IPS DF 6.9 (cell line): ENCODE measurements around the gene SACM1L.

Experiments used
- DNase-seq: peaks from one replicate; pipeline ENCODE4 v3.0.0-alpha.2; 2013; ENCODE audit warnings: low read depth, low spot score
- H3K27ac ChIP-seq: one replicate; pipeline ENCODE4 v1.5.1; 2013; ENCODE audit warnings: low read length, control low read depth
- H3K27me3 ChIP-seq: 2 replicates; pipeline ENCODE4 v1.6.1; 2013; ENCODE audit warnings: mild to moderate bottlenecking, low read length; ENCODE audit not compliant: control insufficient read depth, insufficient read depth
- H3K36me3 ChIP-seq: 2 replicates; pipeline ENCODE4 v1.6.1; 2013; ENCODE audit warnings: low read length; ENCODE audit not compliant: control insufficient read depth, insufficient read depth
- H3K4me1 ChIP-seq: 2 replicates; pipeline ENCODE4 v1.6.1; 2013; ENCODE audit warnings: low read length; ENCODE audit not compliant: control insufficient read depth, insufficient read depth
- H3K4me3 ChIP-seq: 2 replicates; pipeline ENCODE4 v1.5.1; 2013; ENCODE audit warnings: mild to moderate bottlenecking, low read length
- H3K9me3 ChIP-seq: 2 replicates; pipeline ENCODE4 v1.6.1; 2013; ENCODE audit warnings: low read length, inconsistent platforms; ENCODE audit not compliant: control insufficient read depth, insufficient read depth
- WGBS: extraction: QIAGEN DNeasy Blood & Tissue Kit; methylation state at CpG from one replicate; pipeline ENCODE4 v1.1.7; 2013; ENCODE audit warnings: mixed read lengths, missing lambda C conversion rate; ENCODE audit not compliant: insufficient read length, insufficient coverage; 5-methylcytosine and 5-hydroxymethylcytosine counted together

Gene SACM1L

GRCh38 chr3:45776611-45777010, 87.4 kb downstream of the SACM1L start:
- no peak overlapping the region for H3K4me3 ChIP-seq
- WGBS, result no CpG with 5 or more reads among the region's 8 CpGs
- DNase-seq, result no peak
- H3K27ac ChIP-seq, result no peak overlapping the region
- H3K36me3 ChIP-seq, result no peaks in the 10 kb centered on the region
- H3K4me1 ChIP-seq, result peaks cover 1% of the 10 kb centered on the region; the same call in 1 of the 2 replicates
- no peaks in the 10 kb centered on the region for H3K9me3 ChIP-seq
- H3K27me3 ChIP-seq, result no peaks in the 10 kb centered on the region

- WGBS, result no CpG with 5 or more reads among the region's 8 CpGs
- H3K4me1 ChIP-seq, result peaks cover 1% of the 10 kb centered on the region; the same call in 1 of the 2 replicates
Observed at GRCh38 chr3:45777111-45777745, 88.0 kb downstream of the SACM1L start.

DNA sequence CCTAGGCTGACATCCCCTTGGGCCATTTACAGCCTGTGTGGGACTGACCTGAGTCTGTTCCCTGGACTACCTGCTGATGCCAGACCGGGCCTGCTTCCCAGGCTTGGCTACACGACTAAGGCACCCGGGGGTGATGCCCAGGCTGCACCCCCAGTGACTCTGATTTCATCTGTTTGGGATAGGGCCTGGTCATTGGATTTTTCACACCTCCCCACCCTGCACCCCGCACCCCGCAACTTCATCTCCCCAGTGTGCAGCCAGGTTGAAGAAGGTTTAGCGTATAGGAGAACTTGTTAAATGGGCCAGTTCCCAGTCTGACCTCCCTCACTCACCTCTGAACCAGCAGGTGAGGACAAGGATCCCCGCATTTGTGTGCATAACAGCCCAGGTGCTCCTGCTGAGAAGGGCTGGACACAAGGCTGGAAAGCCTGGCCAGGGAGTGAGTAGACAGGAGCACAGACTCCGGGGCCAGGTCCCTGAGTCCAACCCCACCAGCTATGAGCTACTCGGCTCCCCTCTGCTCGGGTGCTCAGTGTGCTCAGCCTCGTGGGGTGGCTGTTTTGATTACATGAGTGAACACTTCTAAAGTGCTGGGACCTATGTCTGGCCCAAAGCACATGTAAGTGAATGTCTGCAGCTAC, 88.7 kb downstream of the SACM1L start:
- no peaks in the 10 kb centered on the region for H3K36me3 ChIP-seq
- DNase-seq, result no peak
- H3K27ac ChIP-seq, result no peak overlapping the region
- no peaks in the 10 kb centered on the region for H3K9me3 ChIP-seq
- no CpG with 5 or more reads among the region's 11 CpGs for WGBS
- H3K4me3 ChIP-seq, result no peak overlapping the region
- H3K27me3 ChIP-seq, result no peaks in the 10 kb centered on the region
- H3K4me1 ChIP-seq, result peaks cover 1% of the 10 kb centered on the region; the same call in 1 of the 2 replicates

More at GRCh38 chr3:45777111-45777745, 88.0 kb downstream of the SACM1L start:
- Histone ChIP-seq H3K27me3 (no peaks in the 10 kb centered on the region), H3K36me3 (no peaks in the 10 kb centered on the region), H3K27ac (no peak overlapping the region), H3K9me3 (no peaks in the 10 kb centered on the region), H3K4me3 (no peak overlapping the region)
- DNase-seq, result no peak

GRCh38 chr3:45778761-45779201, 89.6 kb downstream of the SACM1L start:
- Histone ChIP-seq H3K27me3 (no peaks in the 10 kb centered on the region), H3K4me1 (peaks cover 1% of the 10 kb centered on the region; the same call in 1 of the 2 replicates), H3K36me3 (no peaks in the 10 kb centered on the region), H3K4me3 (no peak overlapping the region), H3K9me3 (no peaks in the 10 kb centered on the region), H3K27ac (no peak overlapping the region)
- no peak for DNase-seq
- WGBS, result no CpG with 5 or more reads among the region's 3 CpGs

GRCh38 chr3:45779746-45780735, 90.8 kb downstream of the SACM1L start:
- H3K4me3 ChIP-seq, result no peak overlapping the region
- no peaks in the 10 kb centered on the region for H3K36me3 ChIP-seq
- DNase-seq, result no peak
- peaks cover 1% of the 10 kb centered on the region; the same call in 1 of the 2 replicates for H3K4me1 ChIP-seq
- WGBS, result no CpG with 5 or more reads among the region's 35 CpGs
- no peaks in the 10 kb centered on the region for H3K27me3 ChIP-seq
- H3K9me3 ChIP-seq, result no peaks in the 10 kb centered on the region
- no peak overlapping the region for H3K27ac ChIP-seq

DNA sequence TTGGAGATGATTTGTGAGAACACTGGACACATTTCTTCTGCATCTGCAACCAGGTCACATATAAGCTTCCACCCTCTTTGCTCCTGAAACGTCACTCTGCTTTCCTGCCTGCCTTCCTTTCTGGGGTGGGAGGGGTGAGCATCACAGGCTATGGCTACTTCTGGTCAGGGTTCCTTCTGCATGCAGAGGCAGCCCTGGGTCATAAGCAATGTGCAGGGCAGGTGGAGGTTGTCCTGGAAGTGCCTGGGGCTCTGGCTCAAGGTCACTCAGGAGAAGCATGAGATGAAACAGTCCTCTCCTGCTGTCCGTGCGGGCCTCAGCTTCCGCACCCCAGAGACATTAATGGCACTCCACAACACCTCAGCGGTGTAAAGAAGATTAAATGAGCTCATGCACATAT, 92.1 kb downstream of the SACM1L start:
- H3K9me3 ChIP-seq, result no peaks in the 10 kb centered on the region
- no CpG with 5 or more reads among the region's 5 CpGs for WGBS
- 0 out of 2 replicates have a peak, but pooled peaks cover 1% of the 10 kb centered on the region for H3K4me1 ChIP-seq
- no peak overlapping the region for H3K4me3 ChIP-seq
- no peak for DNase-seq
- H3K27ac ChIP-seq, result no peak overlapping the region
- H3K36me3 ChIP-seq, result no peaks in the 10 kb centered on the region
- no peaks in the 10 kb centered on the region for H3K27me3 ChIP-seq

GRCh38 chr3:45781841-45782240, 92.6 kb downstream of the SACM1L start:
- Histone ChIP-seq H3K4me1 (0 out of 2 replicates have a peak, but pooled peaks cover 1% of the 10 kb centered on the region), H3K36me3 (no peaks in the 10 kb centered on the region), H3K9me3 (no peaks in the 10 kb centered on the region), H3K27me3 (no peaks in the 10 kb centered on the region), H3K4me3 (no peak overlapping the region), H3K27ac (no peak overlapping the region)
- no CpG with 5 or more reads among the region's 12 CpGs for WGBS
- DNase-seq, result no peak

DNA sequence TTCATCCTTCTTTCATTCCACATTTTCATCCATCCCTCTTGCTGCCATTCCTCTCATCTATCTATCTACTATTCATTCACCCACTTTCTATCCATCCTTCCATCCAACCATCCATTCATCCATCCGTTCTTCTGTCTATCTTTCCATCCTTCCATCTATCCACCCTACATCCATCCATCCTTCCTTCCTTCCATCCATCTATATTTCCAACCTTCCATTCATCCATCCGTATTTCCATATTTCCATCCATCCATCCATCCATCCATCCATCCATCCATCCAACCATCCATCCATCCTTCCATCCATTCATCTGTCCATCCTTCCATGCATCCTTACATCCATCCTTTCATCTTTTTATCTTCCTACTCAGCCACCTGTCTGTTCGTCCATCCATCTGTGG, 93.2 kb downstream of the SACM1L start:
- no peaks in the 10 kb centered on the region for H3K36me3 ChIP-seq
- H3K9me3 ChIP-seq, result no peaks in the 10 kb centered on the region
- 100% methylated on average over 2 of the region's 3 CpGs for WGBS
- no peak for DNase-seq
- no peak overlapping the region for H3K27ac ChIP-seq
- 0 out of 2 replicates have a peak, but pooled peaks cover 1% of the 10 kb centered on the region for H3K4me1 ChIP-seq
- no peaks in the 10 kb centered on the region for H3K27me3 ChIP-seq
- no peak overlapping the region for H3K4me3 ChIP-seq

GRCh38 chr3:45783667-45784066, 94.5 kb downstream of the SACM1L start:
- DNase-seq, result no peak
- no peak overlapping the region for H3K4me3 ChIP-seq
- H3K9me3 ChIP-seq, result no peaks in the 10 kb centered on the region
- no CpG with 5 or more reads among the region's 3 CpGs for WGBS
- H3K27me3 ChIP-seq, result no peaks in the 10 kb centered on the region
- no peaks in the 10 kb centered on the region for H3K36me3 ChIP-seq
- no peak overlapping the region for H3K27ac ChIP-seq
- 0 out of 2 replicates have a peak, but pooled peaks cover 1% of the 10 kb centered on the region for H3K4me1 ChIP-seq

GRCh38 chr3:45785605-45786150, 96.5 kb downstream of the SACM1L start:
- Histone ChIP-seq H3K27me3 (no peaks in the 10 kb centered on the region), H3K9me3 (no peaks in the 10 kb centered on the region), H3K27ac (no peak overlapping the region), H3K4me1 (no peaks in the 10 kb centered on the region), H3K36me3 (no peaks in the 10 kb centered on the region), H3K4me3 (no peak overlapping the region)
- no CpG with 5 or more reads among the region's 3 CpGs for WGBS
- no peak for DNase-seq
